ENCODE results near the gene NFKBIE. TPM values are rescaled to one million over a fixed set of nuclear protein-coding genes. Genes with fewer than 3 reads are reported as not detected.
"Not testable (repeated sequence)": the region's sequence is repeated elsewhere in the genome, so short reads cannot be mapped to it uniquely, and the experiment has no call there.

NFKBIE gene, protein sequence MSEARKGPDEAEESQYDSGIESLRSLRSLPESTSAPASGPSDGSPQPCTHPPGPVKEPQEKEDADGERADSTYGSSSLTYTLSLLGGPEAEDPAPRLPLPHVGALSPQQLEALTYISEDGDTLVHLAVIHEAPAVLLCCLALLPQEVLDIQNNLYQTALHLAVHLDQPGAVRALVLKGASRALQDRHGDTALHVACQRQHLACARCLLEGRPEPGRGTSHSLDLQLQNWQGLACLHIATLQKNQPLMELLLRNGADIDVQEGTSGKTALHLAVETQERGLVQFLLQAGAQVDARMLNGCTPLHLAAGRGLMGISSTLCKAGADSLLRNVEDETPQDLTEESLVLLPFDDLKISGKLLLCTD
- 2.8 TPM for total RNA-seq

DNA sequence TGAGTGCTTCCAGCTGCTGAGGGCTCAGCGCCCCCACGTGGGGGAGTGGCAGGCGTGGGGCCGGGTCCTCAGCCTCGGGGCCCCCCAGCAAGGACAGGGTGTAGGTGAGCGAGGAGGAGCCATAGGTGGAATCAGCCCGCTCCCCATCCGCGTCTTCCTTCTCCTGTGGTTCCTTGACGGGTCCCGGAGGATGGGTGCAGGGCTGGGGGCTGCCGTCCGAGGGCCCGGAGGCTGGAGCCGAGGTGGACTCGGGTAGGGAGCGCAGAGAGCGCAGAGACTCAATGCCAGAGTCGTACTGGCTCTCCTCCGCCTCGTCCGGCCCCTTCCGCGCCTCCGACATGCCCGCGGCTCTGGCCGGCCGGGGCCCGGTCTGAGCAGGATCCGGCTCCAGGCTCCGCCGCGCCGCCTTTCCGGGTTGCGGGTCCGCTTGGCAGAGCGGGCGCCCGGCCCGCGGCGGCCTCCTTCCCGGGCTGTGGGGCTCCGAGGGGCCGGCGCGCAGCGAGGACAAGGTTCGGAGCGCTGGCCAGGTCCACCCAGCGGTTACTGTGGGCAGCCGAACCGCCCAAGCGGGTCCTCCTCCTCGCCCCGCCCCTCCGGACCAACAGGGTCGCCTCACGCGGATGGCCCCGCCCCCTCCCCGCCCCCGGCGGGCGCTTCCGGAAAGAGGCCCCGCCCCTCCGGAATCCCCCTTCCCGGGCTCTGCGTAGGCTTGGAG, at the start of gene NFKBIE:
TSS of gene NFKBIE (minus strand) at position 545 of the 715 bp plus-strand sequence. CDS start at position 340, 205 bp downstream.
- peak; percentile 78 for ATAC-seq

DNA sequence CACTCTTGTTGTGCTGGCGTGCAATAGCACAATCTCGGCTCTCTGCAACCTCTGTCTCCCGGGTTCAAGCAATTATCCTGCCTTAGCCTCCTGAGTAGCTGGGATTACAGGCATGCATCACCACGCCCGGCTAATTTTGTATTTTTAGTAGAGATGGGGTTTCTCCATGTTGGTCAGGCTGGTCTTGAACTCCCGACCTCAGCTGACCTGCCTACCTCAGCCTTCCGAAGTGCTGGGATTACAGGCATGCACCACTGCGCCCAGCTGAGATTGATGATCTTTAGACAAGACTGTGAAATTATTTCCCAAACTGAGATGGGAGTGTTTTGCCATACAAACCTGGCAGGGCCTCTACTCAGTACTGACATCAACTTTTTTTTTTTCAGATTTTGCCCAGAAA, 49.3 kb upstream of the NFKBIE start:
- ATAC-seq: not testable (repeated sequence)

DNA sequence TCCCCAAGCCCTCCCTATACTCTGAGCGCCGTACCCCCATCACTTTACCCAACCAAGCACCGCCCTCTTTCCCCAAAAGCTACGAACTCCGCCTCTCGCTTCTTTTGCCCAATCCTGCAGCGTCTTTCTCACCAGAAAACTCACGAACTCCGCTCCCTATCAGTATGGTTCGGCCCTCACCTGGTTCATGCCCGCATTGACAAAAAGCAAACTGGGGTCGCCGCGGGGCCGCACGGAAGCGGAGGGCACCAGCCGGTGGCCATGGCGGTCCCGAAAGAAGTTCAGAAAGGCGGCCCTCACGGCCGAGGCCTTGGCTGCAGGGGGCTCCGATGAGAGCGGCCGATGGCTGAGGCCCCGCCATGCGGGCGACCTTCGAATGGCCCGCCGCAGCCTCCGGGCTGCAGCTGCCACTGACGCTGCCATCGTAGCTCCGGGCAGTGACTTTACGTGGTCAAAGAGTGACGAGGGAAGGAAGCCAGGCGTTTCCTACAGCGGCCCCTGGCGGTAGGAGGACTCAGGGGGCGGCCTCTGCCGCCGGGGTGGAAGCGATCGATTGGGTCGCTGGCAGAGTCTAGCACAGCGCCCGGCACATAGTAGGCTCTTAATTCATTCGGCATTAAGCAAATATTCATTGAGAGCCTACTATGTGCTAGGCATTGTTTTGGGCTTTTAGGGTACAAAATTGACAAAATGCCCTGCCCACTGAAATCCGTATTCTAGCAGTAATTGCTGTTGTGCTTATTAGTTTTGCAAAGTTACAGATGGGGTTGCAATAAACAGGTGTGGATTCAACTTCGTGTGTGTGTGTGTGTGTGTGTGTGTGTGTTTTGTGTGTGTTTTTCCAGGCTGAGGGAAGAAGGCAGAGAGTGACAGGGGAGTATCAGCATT, 47.8 kb upstream of the NFKBIE start, which contains the start of gene AARS2:
TSS of gene AARS2 (minus strand) at position 447 of the 888 bp plus-strand sequence. CDS start at position 423, 24 bp downstream.
- peak; percentile 85 for ATAC-seq

DNA sequence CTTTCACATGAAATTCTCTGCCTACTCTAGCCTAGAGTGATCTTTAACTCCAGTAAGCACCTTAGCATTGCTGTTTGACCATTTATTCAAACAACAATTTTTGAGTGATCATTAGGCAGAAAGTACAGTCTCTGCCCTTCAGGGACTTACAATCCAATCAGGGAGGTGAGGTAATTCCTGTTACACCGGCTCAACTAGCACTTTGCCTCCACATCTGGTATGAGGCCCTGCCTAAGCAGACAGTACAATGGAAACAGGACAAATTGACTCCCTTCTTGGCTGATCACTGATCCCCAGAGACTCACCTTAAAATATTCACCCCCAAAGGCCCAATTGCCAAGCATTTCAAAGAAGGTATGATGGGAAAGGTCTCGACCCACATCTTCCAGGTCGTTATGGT, 46.4 kb upstream of the NFKBIE start:
- ATAC-seq: peak; percentile 73

DNA sequence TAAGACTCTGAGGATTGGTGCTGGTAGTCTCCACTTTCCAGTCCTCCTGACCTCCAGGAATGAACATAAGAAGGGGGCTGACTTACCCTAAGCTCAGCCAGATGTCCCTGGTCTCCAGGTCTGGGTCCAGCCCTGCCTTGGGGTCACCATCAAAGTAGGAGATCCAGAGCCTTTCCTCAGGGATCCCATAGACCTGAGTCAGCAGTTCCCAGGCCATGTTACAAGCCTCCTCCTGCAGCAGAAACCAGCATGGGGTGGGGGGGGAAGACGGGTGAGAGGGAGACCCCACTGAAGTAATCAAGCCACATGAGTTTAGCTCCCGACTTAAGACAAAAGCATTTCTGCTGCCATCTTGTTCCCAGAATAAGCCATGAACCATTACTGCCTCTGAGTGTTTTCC, 46.0 kb upstream of the NFKBIE start:
- no peak for ATAC-seq

DNA sequence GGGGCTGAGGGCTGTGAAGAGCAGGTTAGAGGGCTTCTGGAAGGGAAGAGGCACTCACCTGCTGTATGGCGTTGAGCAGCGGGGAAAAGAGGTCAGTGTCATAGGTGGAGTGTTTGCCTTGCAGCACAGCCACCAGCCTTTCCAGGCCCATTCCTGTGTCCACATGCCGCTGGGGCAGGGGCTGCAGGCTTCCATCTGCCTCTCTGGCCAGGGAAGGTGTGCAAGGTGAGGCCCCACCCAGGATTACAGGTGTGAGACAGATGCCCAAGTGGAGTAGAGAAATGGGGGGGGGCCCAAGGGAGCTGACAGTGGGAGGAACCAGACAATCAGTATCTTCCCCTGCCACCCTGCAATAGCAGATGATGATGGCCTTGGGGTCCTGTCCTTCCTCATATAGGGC, 44.9 kb upstream of the NFKBIE start:
- no peak for ATAC-seq

DNA sequence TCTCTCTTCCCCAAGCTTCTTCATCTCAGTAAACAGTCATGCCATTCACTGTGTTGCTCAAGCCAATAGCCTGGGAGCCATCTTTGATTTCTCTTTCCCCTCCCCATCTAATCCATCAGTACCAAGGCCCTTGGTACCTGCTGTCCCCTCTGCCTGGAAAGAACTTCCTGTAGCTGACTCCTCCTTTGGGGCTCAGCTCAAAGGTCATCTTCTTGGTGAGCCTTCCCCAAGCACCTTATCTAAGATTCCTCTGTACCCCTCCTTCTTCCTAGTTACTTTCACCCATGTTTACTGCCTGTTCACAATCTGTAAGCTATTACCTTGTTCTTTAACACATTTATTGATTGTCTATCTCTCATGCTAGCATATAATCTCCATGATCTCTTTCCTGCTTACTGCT, 44.3 kb upstream of the NFKBIE start:
- ATAC-seq: no peak

DNA sequence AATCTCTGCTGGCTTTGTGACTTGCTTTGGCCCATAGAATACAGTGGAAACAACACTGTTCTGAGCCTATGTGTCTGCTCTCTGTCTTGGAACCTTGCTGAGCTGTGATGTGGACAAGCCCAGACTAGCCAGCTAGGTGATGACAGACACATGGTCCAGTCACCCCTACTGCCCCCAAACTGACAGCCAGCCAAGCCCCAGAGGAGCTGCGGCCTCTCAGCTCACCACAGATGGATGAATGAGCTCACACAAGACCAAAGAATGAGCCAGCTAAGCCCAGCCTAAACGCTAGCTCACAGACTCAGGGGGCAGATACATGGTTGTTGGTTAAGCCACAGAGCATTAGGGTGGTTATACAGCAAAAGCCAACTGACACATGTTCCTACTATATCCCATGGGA, 43.7 kb upstream of the NFKBIE start:
- no peak for ATAC-seq

DNA sequence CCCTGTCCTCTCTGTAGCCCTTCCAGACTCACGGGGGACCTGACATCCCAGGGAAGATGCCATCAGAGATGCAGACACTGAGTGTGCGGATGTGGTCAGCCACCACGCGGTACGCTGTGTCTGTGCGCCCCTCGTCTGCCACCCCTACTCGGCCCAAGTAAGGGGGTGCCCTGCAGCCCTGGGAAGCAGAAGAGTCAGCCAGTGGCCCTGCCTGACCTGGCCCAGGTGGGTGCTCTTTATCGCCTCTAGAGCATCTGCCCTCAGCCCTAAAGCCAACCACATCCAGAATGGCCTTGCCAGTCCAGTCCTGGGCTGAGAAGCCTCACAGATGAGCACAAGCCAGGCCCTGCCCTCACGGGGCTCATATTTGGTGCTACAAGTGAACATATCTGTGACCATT, 41.9 kb upstream of the NFKBIE start:
- no peak for ATAC-seq

DNA sequence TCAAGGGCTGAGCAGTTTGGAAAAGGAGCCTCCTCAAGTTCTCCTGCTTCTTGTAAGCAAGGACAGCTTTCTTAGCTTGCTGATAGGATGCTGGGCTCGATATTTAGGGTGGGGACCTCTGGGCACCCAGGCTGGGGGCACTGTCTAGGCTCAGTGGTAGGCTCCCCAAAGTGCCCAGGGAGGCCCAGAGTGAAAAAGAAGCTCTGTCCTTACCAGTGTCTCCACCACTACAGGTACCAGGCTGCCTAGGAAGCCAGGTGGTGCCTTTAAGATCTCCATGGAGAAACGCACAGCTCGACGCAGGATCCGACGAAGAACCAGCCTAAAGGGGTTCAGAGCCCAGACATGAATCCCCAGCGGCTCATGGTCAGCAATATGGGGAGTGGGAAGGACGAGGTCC, 41.4 kb upstream of the NFKBIE start:
- no peak for ATAC-seq

DNA sequence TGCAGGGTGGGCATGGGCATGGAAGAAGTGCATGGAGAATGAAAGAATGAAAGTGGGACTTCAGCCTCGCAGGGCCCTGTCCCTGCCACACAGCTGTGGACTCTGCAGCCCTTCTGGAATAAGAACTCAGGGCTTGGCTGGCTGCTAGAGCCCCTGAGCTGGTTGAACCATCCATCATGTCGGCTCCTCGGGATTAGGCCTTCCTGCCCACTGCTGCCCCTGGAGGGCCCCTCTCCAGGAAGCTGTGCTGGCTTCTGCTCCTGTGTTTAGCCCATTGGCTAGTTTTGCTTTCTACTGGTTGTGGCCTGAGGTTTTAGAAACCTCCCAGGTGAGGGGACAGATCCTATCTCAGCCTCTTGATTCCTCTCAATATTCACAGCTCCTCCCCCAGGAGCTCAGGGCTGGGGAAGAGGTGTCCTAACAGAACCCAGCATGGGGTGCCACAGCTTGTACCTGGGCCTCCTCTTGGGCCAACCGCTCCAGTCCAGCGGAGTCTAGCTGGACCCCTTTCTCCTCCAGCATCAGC, 39.9 kb upstream of the NFKBIE start:
- no peak for ATAC-seq

DNA sequence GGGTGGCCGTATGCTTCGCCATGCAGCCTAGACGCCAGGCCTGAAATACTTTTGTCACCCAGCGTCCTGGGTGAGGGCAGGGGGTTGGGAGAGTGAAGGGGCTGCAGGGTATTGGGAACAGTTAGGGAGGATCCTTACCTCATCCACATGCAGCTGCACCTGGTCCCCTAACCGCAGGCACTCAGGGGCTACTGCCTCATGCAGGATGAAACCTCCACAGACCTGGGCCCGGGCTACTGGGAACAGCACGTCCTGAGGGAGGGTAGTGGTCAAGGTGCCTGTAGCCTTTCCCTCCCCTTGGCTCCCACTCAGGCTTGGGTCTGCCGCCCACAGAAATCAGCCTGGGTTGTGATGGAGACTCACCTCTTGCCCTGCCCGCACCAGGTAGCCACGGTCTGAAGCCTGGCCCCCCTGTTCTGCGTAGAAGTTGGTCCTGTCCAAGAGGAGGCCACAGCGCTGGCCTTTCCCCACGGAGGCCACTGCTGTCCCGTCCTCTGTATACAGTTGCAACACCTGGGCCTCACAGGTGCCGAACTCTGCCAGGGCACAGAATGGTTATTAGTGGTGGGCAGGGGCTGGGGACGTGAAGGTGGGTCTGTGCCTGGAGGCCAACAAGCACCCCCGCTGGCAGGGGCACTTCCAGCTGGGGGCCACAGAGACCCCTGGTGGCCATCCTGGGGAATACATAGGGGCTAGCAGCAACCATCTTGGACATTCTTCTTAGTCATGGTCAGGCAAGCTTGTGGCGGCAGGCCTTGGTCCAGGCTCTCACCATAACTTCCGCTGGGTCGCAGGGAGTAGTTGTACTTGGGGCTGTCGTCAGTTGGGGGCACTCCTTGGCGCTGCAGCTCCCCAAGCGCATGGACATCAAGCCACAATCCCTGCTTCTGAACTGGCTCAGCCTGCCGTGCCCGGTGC, 39.2 kb upstream of the NFKBIE start:
- no peak for ATAC-seq

DNA sequence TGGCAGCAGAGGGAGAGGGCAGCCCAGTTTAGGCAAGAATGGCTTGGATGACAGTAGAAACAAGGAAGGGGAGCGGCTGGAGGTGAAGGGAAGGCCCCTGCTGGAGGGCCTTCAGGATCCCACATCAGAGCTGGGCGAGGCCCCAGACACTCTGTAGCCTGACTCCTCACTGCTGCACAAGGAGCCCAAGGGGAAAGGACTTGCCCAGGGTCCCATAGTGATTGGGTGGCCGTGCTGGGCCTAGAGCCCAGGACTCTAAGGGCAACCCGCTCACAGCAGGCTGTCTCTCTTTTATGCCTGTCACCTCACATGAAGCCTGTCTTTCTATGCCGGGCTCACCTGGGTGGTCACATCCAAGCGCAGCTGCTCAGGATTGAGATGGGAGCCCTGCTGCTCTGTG, 38.5 kb upstream of the NFKBIE start:
- no peak for ATAC-seq

DNA sequence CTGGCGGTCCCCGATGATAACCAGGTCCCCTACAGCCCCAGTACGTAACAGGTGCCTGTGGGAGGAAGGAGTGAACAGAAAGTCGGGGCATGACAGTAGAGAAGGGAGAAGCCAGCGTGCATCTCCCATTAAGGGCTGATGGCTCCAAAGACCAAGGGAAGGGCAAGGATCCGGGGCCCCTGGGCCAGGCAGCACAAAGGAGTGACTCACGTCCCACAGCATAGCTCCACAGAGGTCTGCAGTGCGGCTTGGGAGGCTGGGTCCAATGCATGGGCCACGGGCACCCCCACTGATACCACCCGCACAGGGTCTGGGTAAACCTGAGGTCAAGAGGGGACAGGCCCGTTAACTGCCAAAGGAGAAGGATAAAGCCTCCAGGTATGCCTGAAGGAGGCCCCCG, 37.5 kb upstream of the NFKBIE start:
- ATAC-seq: no peak

DNA sequence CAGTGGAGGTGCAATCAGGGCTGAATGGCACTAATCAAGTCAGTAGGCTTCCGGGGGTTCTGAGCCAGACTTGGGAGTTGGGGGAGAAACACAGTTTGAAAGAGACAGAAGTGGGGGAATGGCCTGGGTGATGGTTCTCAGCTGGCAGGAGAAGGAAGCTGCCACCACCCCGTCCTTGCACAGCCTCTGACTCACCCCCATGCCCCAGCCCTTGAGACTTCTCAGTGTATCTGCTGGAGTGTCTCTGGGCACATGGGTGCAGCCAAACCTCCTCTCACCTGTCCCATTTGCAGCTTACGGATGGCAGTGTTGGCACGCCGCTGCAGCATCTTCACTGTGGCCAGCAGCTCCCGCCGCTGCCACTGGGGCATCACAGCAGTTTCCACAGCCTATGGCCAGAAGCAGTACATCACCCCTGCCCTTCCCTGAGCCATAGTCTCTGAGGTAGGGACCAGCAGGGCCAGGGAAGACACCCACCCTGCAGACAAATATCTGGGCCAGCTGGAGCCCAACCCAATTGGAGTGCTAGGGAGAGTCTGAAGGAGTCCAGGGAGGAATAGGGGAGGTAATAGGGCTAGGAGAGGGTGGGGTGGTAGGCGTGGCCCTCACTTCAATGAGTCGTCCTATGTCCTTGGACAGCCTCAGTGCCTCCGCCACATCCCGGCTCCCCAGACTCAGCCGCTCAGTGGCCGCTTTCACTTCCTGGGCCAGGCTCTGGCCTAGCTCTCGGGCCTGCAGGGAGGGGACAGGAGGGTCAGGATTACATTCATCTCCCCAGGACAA, 36.6 kb upstream of the NFKBIE start:
- peak; percentile 33 for ATAC-seq

DNA sequence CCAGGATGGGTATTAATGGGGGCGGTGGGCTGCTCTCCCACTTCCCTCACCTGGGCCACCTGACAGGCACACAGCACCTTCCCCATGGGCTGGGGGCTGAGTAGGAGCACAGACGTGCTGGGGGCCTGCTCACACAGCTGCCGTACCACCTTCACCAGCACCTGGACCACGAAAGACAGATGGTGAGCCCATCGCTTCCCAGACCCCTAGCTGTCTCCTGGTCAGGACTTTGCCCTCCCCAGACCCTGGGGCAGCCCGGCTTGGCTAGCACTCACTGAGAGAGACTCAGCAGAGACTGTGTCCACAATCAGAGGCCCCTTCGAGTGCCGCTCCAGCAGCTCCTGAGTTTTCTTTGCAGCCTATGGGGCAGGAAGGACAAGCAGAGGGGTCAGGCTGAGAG, 35.8 kb upstream of the NFKBIE start:
- no peak for ATAC-seq

DNA sequence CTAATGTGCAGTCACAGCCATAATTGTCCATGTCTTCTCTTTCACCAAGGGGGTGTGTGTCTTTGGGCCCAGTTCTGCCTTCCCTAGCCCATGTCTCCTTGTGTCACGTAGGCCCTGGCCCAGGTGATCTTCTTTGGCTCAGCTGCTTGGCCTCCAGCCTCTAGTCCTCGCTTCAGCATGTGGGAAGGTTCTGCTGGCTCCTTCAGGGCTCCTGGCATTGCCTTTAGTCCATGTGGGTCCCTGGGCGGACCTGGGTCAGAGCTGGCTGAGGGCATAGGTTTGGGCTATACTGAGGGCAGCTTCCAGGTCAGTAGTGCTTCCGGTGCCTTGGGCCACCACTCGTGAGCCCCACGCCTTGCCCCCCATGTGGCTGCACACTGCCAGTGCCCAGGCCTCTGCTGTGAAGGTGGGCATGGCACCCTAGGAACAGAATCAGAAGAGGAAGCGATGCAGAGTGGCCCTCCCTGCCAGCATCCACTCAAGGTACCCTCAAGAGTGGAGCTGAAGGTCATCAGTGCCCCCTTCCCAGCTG, 35.0 kb upstream of the NFKBIE start:
- ATAC-seq: no peak

DNA sequence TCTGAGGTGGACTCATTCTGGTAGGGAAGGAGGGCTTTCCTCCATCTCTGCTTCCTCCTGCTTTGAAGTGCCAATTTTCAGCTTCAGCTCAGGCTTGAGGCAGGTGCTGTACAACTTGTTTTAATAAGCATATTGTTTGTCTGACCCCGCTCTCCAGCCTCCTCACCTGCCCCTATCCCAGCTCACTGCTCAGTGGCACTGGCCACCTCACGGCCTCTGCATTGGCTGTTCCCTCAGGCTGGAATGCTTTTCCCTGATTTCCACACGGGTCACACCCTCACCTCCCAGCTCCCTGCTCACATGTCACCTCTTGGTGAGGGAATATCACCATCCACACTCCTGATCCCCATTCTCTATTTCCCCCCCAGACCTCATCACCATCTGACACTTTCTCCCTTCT, 33.5 kb upstream of the NFKBIE start:
- no peak for ATAC-seq

DNA sequence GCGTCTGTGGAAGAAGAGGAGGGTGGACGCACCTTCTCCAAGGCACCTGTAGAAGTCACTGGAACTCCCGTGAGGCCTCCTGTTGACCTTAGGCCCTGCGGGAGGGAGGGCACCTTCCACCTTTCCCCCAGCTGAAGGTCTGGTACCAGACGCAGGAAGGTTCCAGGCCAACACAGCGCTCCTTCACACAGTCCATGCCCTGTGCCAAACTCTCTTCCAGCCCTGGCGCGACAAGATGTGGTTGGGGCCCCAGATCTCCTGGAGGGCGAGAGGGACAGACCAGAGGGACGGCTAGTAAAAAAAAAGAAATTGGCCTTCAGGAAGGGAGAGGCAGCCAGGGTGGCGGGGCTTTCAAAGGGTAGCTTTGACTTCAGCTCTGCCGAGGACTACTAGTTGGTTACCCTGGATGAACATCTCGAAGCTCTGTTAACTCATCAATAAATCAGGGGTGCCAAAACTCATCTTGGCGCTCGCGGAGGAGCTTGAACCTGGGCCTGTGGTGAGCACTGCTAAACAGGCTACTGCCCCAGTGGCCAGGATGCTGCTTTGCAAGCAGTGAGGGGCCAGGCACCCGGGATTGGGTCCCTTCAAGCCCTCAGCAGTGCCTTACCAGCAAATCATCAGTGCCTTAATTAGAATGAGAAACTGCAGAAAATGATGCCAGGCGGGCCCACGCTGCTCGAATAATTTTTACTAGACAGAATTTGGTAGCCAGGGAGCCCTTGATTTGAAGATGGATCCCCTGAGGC, 32.9 kb upstream of the NFKBIE start:
- ATAC-seq: peak; percentile 13

All from esophagus mucosa (tissue), 1 donor.